OCI-LY1 (cell line): Measurements from ENCODE around the gene ZNF487.
A peak's percentile ranks its signal among the peaks of the same experiment; 100 is the strongest.

Source experiments
- H2AFZ ChIP-seq: fragments of 200-600 bp; sonication (generic), shearing (Covaris generic); 2 replicates; pipeline ENCODE4 v1.6.0; 2014; ENCODE audit warnings: antibody characterized with exemption, mild to moderate bottlenecking, low read length
- H3F3A ChIP-seq: fragments of 200-600 bp; sonication (generic), shearing (Covaris generic); 2 replicates; pipeline ENCODE4 v1.6.0; 2014; ENCODE audit warnings: mild to moderate bottlenecking, antibody characterized with exemption, low read length, moderate library complexity; ENCODE audit not compliant: insufficient read depth
- H3K27ac ChIP-seq: fragments of 200-600 bp; sonication (generic); 2 replicates; pipeline ENCODE4 v1.5.1; 2014; ENCODE audit warnings: low read length, mixed run types, mild to moderate bottlenecking, low read depth; ENCODE audit not compliant: poor library complexity, severe bottlenecking
- H3K27me3 ChIP-seq: fragments of 200-600 bp; sonication (generic); 2 replicates; pipeline ENCODE4 v1.6.0; 2014; ENCODE audit warnings: antibody characterized with exemption, mild to moderate bottlenecking, low read length, moderate library complexity; ENCODE audit not compliant: insufficient read depth
- H3K36me3 ChIP-seq: fragments of 200-600 bp; sonication (generic); 2 replicates; pipeline ENCODE4 v1.6.1; 2014; ENCODE audit warnings: mild to moderate bottlenecking, antibody characterized with exemption, low read length, moderate library complexity, mixed read lengths; ENCODE audit not compliant: insufficient read depth
- H3K4me1 ChIP-seq: fragments of 200-600 bp; sonication (generic); 2 replicates; pipeline ENCODE4 v1.5.1; 2014; ENCODE audit warnings: mild to moderate bottlenecking, low read length, moderate library complexity; ENCODE audit not compliant: insufficient read depth, severe bottlenecking
- H3K4me2 ChIP-seq: fragments of 200-600 bp; sonication (generic), shearing (Covaris generic); 2 replicates; pipeline ENCODE4 v1.6.1; 2014; ENCODE audit warnings: low read length
- H3K4me3 ChIP-seq: fragments of 200-600 bp; sonication (generic); 2 replicates; pipeline ENCODE4 v1.5.1; 2014; ENCODE audit warnings: low read length, low read depth, mild to moderate bottlenecking, mixed read lengths; ENCODE audit not compliant: poor library complexity, severe bottlenecking
- H3K79me2 ChIP-seq: fragments of 200-600 bp; shearing (Covaris generic); 2 replicates; pipeline ENCODE4 v1.6.1; 2016; ENCODE audit warnings: mixed run types, low read length, mixed read lengths; ENCODE audit not compliant: insufficient read depth
- H3K9ac ChIP-seq: fragments of 200-600 bp; sonication (generic), shearing (Covaris generic); 2 replicates; pipeline ENCODE4 v1.6.1; 2014; ENCODE audit warnings: mild to moderate bottlenecking, low read length, mixed read lengths
- H3K9me2 ChIP-seq: fragments of 200-600 bp; sonication (generic), shearing (Covaris generic); 2 replicates; pipeline ENCODE4 v1.6.1; 2014; ENCODE audit warnings: low read depth, mild to moderate bottlenecking, low read length, mixed read lengths
- H3K9me3 ChIP-seq: fragments of 200-600 bp; shearing (Covaris generic); 2 replicates; pipeline ENCODE4 v1.6.1; 2014; ENCODE audit warnings: low read length, mixed read lengths
- H4K20me1 ChIP-seq: fragments of 200-600 bp; sonication (generic), shearing (Covaris generic); 2 replicates; pipeline ENCODE4 v1.6.0; 2016; ENCODE audit warnings: mild to moderate bottlenecking, low read length; ENCODE audit not compliant: insufficient read depth
- CTCF ChIP-seq: fragments of 200-600 bp; sonication (generic), shearing (Covaris generic); IDR thresholded peaks from 2 replicates; pipeline ENCODE4 v1.5.1; 2017; ENCODE audit warnings: mild to moderate bottlenecking, antibody characterized with exemption, low read length, moderate library complexity, mixed read lengths
- EZH2 ChIP-seq: fragments of 200-600 bp; sonication (generic), shearing (Covaris generic); IDR thresholded peaks from 2 replicates; pipeline ENCODE4 v1.8.0; 2017; ENCODE audit warnings: borderline replicate concordance, mixed run types, mild to moderate bottlenecking, antibody characterized with exemption, low read length, moderate library complexity, mixed read lengths

Gene ZNF487

DNA sequence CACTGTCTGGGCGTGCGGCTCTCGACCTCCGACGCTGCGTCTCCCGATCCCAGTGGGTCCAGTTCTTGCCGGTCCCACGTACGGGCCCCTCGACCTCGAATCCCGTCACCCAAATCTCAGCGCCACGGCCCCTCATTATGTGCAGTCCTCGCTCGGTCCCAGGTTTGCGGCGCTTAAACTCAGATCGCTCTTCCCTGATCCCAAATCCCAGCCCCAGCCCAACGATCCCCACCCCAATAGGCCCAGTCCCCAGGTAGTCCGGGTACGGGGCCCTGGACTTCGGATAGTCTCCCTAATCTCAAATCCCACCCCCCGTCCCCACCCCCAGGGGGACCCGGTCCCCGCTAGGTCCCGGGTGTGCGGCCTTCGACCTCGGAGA is 28.6 kb upstream of the ZNF487 start:
- peaks cover 48% of the 10 kb centered on the region for H3K79me2 ChIP-seq
- peak overlapping the region; percentile 99 for H3K9ac ChIP-seq
- no peaks in the 10 kb centered on the region for H3K9me3 ChIP-seq
- no peaks in the 10 kb centered on the region for H3K27me3 ChIP-seq
- H3K27ac ChIP-seq, result peak overlapping the region; percentile 91
- peak overlapping the region; percentile 95 for H3K4me3 ChIP-seq
- H2AFZ ChIP-seq, result no peak overlapping the region
- no peaks in the 10 kb centered on the region for H3K9me2 ChIP-seq
- H4K20me1 ChIP-seq, result no peaks in the 10 kb centered on the region
- TF ChIP-seq CTCF (peak; percentile 29; the same call in 1 of the 2 replicates), EZH2 (no peak)
- H3F3A ChIP-seq, result 0 out of 2 replicates have a peak, but pooled peaks cover 3% of the 10 kb centered on the region
- H3K4me1 ChIP-seq, result peaks cover 47% of the 10 kb centered on the region
- H3K36me3 ChIP-seq, result peaks cover 26% of the 10 kb centered on the region
- H3K4me2 ChIP-seq, result peak overlapping the region; percentile 97

DNA sequence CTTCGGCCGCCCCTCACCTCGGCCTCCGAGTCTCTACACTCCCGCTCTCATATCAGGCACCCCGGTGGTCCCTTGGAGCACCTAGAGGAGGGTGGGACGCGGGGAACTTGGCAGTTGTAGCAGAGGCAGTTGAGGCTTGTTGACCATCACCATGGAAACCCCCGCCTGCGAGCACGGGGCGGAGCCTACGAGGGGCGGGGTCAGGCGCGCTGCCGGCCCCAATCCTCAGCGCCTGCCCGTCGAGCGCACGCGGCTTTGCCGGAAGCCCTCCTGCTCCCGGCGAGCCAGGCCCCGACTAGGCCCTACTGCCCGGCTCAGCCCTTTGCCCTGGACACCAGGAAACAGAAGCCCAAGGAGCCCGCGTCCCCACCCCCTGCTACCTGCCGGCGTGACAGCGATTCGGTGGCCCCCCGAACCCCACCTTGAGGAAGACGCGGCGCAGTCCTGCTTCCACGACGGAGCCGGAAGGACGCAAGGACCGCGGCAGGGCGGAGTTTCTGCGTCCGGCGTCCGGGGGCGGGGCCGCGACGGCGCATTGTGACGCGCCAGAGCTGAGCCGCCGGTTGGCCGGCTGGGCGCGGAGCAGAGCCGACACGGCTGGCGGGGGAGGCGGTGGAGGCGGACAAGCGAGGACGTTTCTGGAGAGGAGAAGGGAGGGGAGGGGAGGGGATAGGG is 28.1 kb upstream of the ZNF487 start, which contains the start of gene HNRNPF:
Gene HNRNPF (minus strand): TSS at position 477 of the 675 bp plus-strand sequence. CDS start 21,302 bp downstream, outside the sequence.
- Histone ChIP-seq H4K20me1 (no peaks in the 10 kb centered on the region), H3K9me2 (no peaks in the 10 kb centered on the region), H2AFZ (no peak within 1 kb of the TSS), H3F3A (0 out of 2 replicates have a peak, but pooled peaks cover 3% of the 10 kb centered on the region), H3K4me3 (peak within 1 kb of the TSS; percentile 95), H3K79me2 (peaks cover 43% of the 10 kb centered on the region), H3K9ac (peak within 1 kb of the TSS; percentile 99), H3K4me2 (peak within 1 kb of the TSS; percentile 97), H3K9me3 (no peaks in the 10 kb centered on the region), H3K4me1 (peaks cover 42% of the 10 kb centered on the region), H3K27ac (peak within 1 kb of the TSS; percentile 91), H3K27me3 (no peaks in the 10 kb centered on the region), H3K36me3 (peaks cover 21% of the 10 kb centered on the region)
- TF ChIP-seq EZH2, result no peak
- TF ChIP-seq CTCF, result no peak

- peaks cover 35% of the 10 kb centered on the region for H3K4me1 ChIP-seq
- H3K27ac ChIP-seq, result peak overlapping the region; percentile 85
- peak overlapping the region; percentile 99 for H3K9ac ChIP-seq
- no peak for TF ChIP-seq EZH2
- no peak for TF ChIP-seq CTCF
- H3K4me3 ChIP-seq, result peak overlapping the region; percentile 95
- no peaks in the 10 kb centered on the region for H3K27me3 ChIP-seq
- H2AFZ ChIP-seq, result no peak overlapping the region
- H3K36me3 ChIP-seq, result peaks cover 14% of the 10 kb centered on the region
- H3K9me3 ChIP-seq, result no peaks in the 10 kb centered on the region
- H3K9me2 ChIP-seq, result no peaks in the 10 kb centered on the region
- H4K20me1 ChIP-seq, result no peaks in the 10 kb centered on the region
- peak overlapping the region; percentile 97 for H3K4me2 ChIP-seq
- H3K79me2 ChIP-seq, result peaks cover 36% of the 10 kb centered on the region
- 0 out of 2 replicates have a peak, but pooled peaks cover 3% of the 10 kb centered on the region for H3F3A ChIP-seq
These were observed 27.4 kb upstream of the ZNF487 start for GRCh38 chr10:43409385-43410109.
